Measurements from ENCODE around the gene SUGP2.

Gene SUGP2

GRCh38 chr19:18951721-18952281 is 81.5 kb downstream of the SUGP2 start:
- no peak for DNase-seq (ENCODE audit: low read depth)

GRCh38 chr19:18949858-18950257 is 83.5 kb downstream of the SUGP2 start:
- DNase-seq (ENCODE audit: low read depth), result no peak

GRCh38 chr19:18948976-18949356 is 84.4 kb downstream of the SUGP2 start:
- no peak for DNase-seq (ENCODE audit: low read depth)

- DNase-seq (ENCODE audit: low read depth), result no peak
Measured at GRCh38 chr19:18948075-18948975, 85.0 kb downstream of the SUGP2 start.

GRCh38 chr19:18946918-18947317 is 86.4 kb downstream of the SUGP2 start:
- DNase-seq (ENCODE audit: low read depth), result no peak

GRCh38 chr19:18946335-18946734 is 87.0 kb downstream of the SUGP2 start:
- no peak for DNase-seq (ENCODE audit: low read depth)

- no peak for DNase-seq (ENCODE audit: low read depth)
Measured at GRCh38 chr19:18945297-18945696, 88.0 kb downstream of the SUGP2 start.

GRCh38 chr19:18943465-18943864 is 89.9 kb downstream of the SUGP2 start:
- DNase-seq (ENCODE audit: low read depth), result no peak

GRCh38 chr19:18942692-18943091 is 90.6 kb downstream of the SUGP2 start:
- no peak for DNase-seq (ENCODE audit: low read depth)

- no peak for DNase-seq (ENCODE audit: low read depth)
Measured at GRCh38 chr19:18941628-18942354, 91.5 kb downstream of the SUGP2 start.
